ENCODE results near the gene B3GNT3. TPM values are rescaled to one million over a fixed set of nuclear protein-coding genes. Genes with fewer than 3 reads are reported as not detected.

B3GNT3 gene
- total and polyA plus RNA-seq, 2 of the 13 experiments (the other 11 are each of a cell fraction or from before 2014, with no cell fraction given) = 0.86 to 4.0 TPM

- TF ChIP-seq ESRRA (CRISPR knock-in tag; IDR thresholded peaks at IDR 0.05; ENCODE audit: low read depth) (no peak), THAP11 (CRISPR knock-in tag; IDR thresholded peaks at IDR 0.05) (no peak), ZNF652 (CRISPR knock-in tag; IDR thresholded peaks at IDR 0.05; ENCODE audit: borderline replicate concordance, low read depth) (no peak), NFE2L2 (IDR thresholded peaks at IDR 0.05; ENCODE audit: low read length) (no peak), ADNP (CRISPR knock-in tag; IDR thresholded peaks at IDR 0.05) (0 out of 2 replicates have a peak, but pooled peaks have one; percentile 32), HNRNPL (IDR thresholded peaks at IDR 0.05; ENCODE audit: low read depth, low read length) (no peak), NR2C2 (CRISPR knock-in tag; IDR thresholded peaks at IDR 0.05; ENCODE audit: borderline replicate concordance) (no peak), ARID2 (CRISPR knock-in tag; IDR thresholded peaks at IDR 0.05; ENCODE audit: borderline replicate concordance) (no peak), ZGPAT (CRISPR knock-in tag; IDR thresholded peaks at IDR 0.05) (no peak), FOXA3 (CRISPR knock-in tag; IDR thresholded peaks at IDR 0.05) (no peak), TSC22D2 (CRISPR knock-in tag; IDR thresholded peaks at IDR 0.05; ENCODE audit: borderline replicate concordance) (no peak), HES4 (CRISPR knock-in tag; IDR thresholded peaks at IDR 0.05; ENCODE audit: borderline replicate concordance) (no peak), TIGD3 (CRISPR knock-in tag; IDR thresholded peaks at IDR 0.05; ENCODE audit: borderline replicate concordance) (no peak), CHD4 (IDR thresholded peaks at IDR 0.05; ENCODE audit: borderline replicate concordance, low read length) (peak; percentile 79; the same call in 1 of the 2 replicates), MYC (CRISPR knock-in tag; IDR thresholded peaks at IDR 0.05; ENCODE audit: borderline replicate concordance) (no peak), ZNF629 (CRISPR knock-in tag; conservative IDR thresholded peaks at IDR 0.05) (peak; percentile 77), CENPX (CRISPR knock-in tag; IDR thresholded peaks at IDR 0.05) (no peak), GATA4 (IDR thresholded peaks at IDR 0.05; ENCODE audit: borderline replicate concordance, low read depth) (no peak), AGO2 (optimal IDR thresholded peaks at IDR 0.05; ENCODE audit: low read depth, low read length) (no peak), NKX3-1 (CRISPR knock-in tag; IDR thresholded peaks at IDR 0.05) (no peak), GLMP (CRISPR knock-in tag; IDR thresholded peaks at IDR 0.05; ENCODE audit: borderline replicate concordance) (no peak), KDM1A (CRISPR knock-in tag; IDR thresholded peaks at IDR 0.05) (peak; percentile 84; the same call in 1 of the 2 replicates), SOX5 (CRISPR knock-in tag; IDR thresholded peaks at IDR 0.05; ENCODE audit: borderline replicate concordance) (0 out of 2 replicates have a peak, but pooled peaks have one; percentile 2), ZKSCAN8 (CRISPR knock-in tag; IDR thresholded peaks at IDR 0.05; ENCODE audit: borderline replicate concordance) (no peak), ZSCAN5A (CRISPR knock-in tag; IDR thresholded peaks at IDR 0.05; ENCODE audit: borderline replicate concordance) (no peak)
These were observed 2.0 kb downstream of the B3GNT3 start (continued) for GRCh38 chr19:17796838-17797423.

All from HepG2 (cell line).